ENCODE results near the gene DNAAF3.

- TF ChIP-seq, protein P1, sequence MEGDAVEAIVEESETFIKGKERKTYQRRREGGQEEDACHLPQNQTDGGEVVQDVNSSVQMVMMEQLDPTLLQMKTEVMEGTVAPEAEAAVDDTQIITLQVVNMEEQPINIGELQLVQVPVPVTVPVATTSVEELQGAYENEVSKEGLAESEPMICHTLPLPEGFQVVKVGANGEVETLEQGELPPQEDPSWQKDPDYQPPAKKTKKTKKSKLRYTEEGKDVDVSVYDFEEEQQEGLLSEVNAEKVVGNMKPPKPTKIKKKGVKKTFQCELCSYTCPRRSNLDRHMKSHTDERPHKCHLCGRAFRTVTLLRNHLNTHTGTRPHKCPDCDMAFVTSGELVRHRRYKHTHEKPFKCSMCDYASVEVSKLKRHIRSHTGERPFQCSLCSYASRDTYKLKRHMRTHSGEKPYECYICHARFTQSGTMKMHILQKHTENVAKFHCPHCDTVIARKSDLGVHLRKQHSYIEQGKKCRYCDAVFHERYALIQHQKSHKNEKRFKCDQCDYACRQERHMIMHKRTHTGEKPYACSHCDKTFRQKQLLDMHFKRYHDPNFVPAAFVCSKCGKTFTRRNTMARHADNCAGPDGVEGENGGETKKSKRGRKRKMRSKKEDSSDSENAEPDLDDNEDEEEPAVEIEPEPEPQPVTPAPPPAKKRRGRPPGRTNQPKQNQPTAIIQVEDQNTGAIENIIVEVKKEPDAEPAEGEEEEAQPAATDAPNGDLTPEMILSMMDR (IDR thresholded peaks at IDR 0.05; ENCODE audit: low read depth, low read length), result no peak
- no peak for TF ChIP-seq EZH2phosphoT487 (IDR thresholded peaks at IDR 0.05; ENCODE audit: low read depth)
Observed at GRCh38 chr19:55118401-55118991, 47.9 kb downstream of the DNAAF3 start.
